K562 (cell line): Measurements from ENCODE around the gene RALA. TPM values are rescaled to one million over a fixed set of nuclear protein-coding genes. Genes with fewer than 3 reads are reported as not detected.

Source experiments
- ATAC-seq: fragments of 200-7000 bp; cut with Tn5 transposase; 3 replicates; pipeline ENCODE4 v1.9.1; 2020; ENCODE audit warnings: moderate library complexity
- BruUV-seq: library from RNA; stranded (reverse); fragments of 400-500 nt; replicated peaks from 2 replicates; lab custom pipeline; 2021; lab: Mats Ljungman, UMichigan
- CTCF ChIA-PET: fragments of 300-600 bp; formaldehyde crosslinking; extraction: SDS; loops from one replicate; lab custom pipeline; 2021; ENCODE audit warnings: low intra/inter-chr PET ratio; lab: Yijun Ruan, JAX
- POLR2A ChIA-PET: fragments of 300-600, 350-650 bp; sonication (Branson Sonifier 250); formaldehyde crosslinking; extraction: SDS; loops from one replicate; lab custom pipeline; 2021; ENCODE audit warnings: antibody characterized with exemption, inconsistent platforms; lab: Yijun Ruan, JAX
- DNase-seq, 4 experiments: peaks; one replicate each; pipeline versions ENCODE4 v3.0.0 to v3.0.0-alpha.2; 2011 to 2018; ENCODE audit warnings: low spot score in 3 of 4, mixed read lengths in 3 of 4; ENCODE audit errors: extremely low read depth in 1 of 4
- FAIRE-seq: peaks from 2 replicates; lab custom pipeline; 2011; peaks lifted over from hg19 to GRCh38; lab: Jason Lieb, UNC
- H2AFZ ChIP-seq: 2 replicates; pipeline ENCODE4 v1.6.0; 2011; ENCODE audit warnings: low read depth, low read length, control low read depth, inconsistent platforms
- H3K27ac ChIP-seq: fragments of 200-600 bp; 3 replicates; pipeline ENCODE4 v1.8.0; 2011; ENCODE audit warnings: low read depth, mild to moderate bottlenecking, control low read depth, inconsistent platforms, low read length, moderate library complexity, mixed read lengths; ENCODE audit errors: extremely low read depth
- H3K27me3 ChIP-seq, 2 experiments: fragments of 300-600 bp in 1 of 2; 2 replicates in 1 of 2; 3 replicates in 1 of 2; pipeline versions ENCODE4 v1.6.0 to v1.8.0; 2011; ENCODE audit warnings: inconsistent platforms in 2 of 2, low read length in 2 of 2, mild to moderate bottlenecking in 1 of 2, mixed read lengths in 1 of 2, moderate library complexity in 1 of 2; ENCODE audit not compliant: control insufficient read depth in 2 of 2, insufficient read depth in 2 of 2
- H3K36me3 ChIP-seq: fragments of 300-600 bp; 3 replicates; pipeline ENCODE4 v1.8.0; 2011; ENCODE audit warnings: mild to moderate bottlenecking, low read length, inconsistent platforms; ENCODE audit not compliant: control insufficient read depth, insufficient read depth
- H3K4me1 ChIP-seq, 2 experiments: fragments of 200-600 bp in 1 of 2; replicated peaks in 1 of 2; 2 replicates in 1 of 2; 3 replicates in 1 of 2; pipeline versions ENCODE4 v1.5.1 to v1.8.0; 2011; ENCODE audit warnings: inconsistent platforms in 2 of 2, low read length in 2 of 2, mild to moderate bottlenecking in 1 of 2, mixed read lengths in 1 of 2, moderate library complexity in 1 of 2; ENCODE audit not compliant: control insufficient read depth in 2 of 2, insufficient read depth in 2 of 2
- H3K4me2 ChIP-seq: 2 replicates; pipeline ENCODE4 v1.6.1; 2011; ENCODE audit warnings: low read length, control low read depth, inconsistent platforms, mixed read lengths; ENCODE audit not compliant: insufficient read depth
- H3K4me3 ChIP-seq: fragments of 200-600 bp; sonication (generic), shearing (Covaris generic); 2 replicates; pipeline ENCODE4 v1.5.1; 2016; ENCODE audit warnings: control low read depth, inconsistent platforms
- H3K79me2 ChIP-seq: fragments of 200-600 bp; 3 replicates; pipeline ENCODE4 v1.8.0; 2011; ENCODE audit warnings: low read length, inconsistent platforms; ENCODE audit not compliant: control insufficient read depth, insufficient read depth
- H3K9ac ChIP-seq, 2 experiments: 2 replicates each; pipeline versions ENCODE4 v1.6.0 to v1.6.1; 2011; ENCODE audit warnings: low read depth in 2 of 2, low read length in 2 of 2, control low read depth in 1 of 2, inconsistent platforms in 1 of 2, mild to moderate bottlenecking in 1 of 2, mixed read lengths in 1 of 2; ENCODE audit not compliant: insufficient read depth in 1 of 2
- H3K9me1 ChIP-seq: one replicate; pipeline ENCODE4 v1.6.0; 2011; ENCODE audit warnings: inconsistent platforms, mild to moderate bottlenecking, low read length, moderate library complexity; ENCODE audit not compliant: control insufficient read depth, insufficient read depth
- H3K9me3 ChIP-seq: replicated peaks from 2 replicates; pipeline ENCODE4 v1.5.1; 2011; ENCODE audit warnings: low read depth, low read length, inconsistent platforms; ENCODE audit not compliant: control insufficient read depth, insufficient read depth
- H4K20me1 ChIP-seq: replicated peaks from 2 replicates; pipeline ENCODE4 v1.6.1; 2011; ENCODE audit warnings: low read length, inconsistent platforms, mixed read lengths; ENCODE audit not compliant: control insufficient read depth, insufficient read depth
- CHD1 ChIP-seq: fragments of 200-600 bp; sonication (generic); IDR thresholded peaks from one replicate; pipeline ENCODE4 v1.6.1; 2012; ENCODE audit warnings: mild to moderate bottlenecking, moderate library complexity, low read length, inconsistent platforms
- CHD4 ChIP-seq: fragments of 200-600 bp; sonication (generic); IDR thresholded peaks from 3 replicates; pipeline ENCODE4 v1.6.1; 2012; ENCODE audit warnings: low read depth, mild to moderate bottlenecking, mixed read lengths, low read length, inconsistent platforms; ENCODE audit not compliant: insufficient read depth, insufficient replicate concordance, poor library complexity, severe bottlenecking
- ZNF184 ChIP-seq: sonication (generic); formaldehyde crosslinking; IDR thresholded peaks from 2 replicates; pipeline ENCODE4 v1.5.0; 2020; ENCODE audit warnings: missing genetic modification reagents
- WGBS: fragments of 100-300 bp; shearing (Covaris generic); methylation state at CpG from one replicate; pipeline ENCODE4 v1.1.6; 2016; ENCODE audit warnings: low coverage, mixed read lengths; ENCODE audit not compliant: insufficient coverage; ENCODE audit errors: missing lambda C conversion rate; 5-methylcytosine and 5-hydroxymethylcytosine counted together
- in situ Hi-C: fragments of 300-500 bp; cut with MboI; formaldehyde crosslinking; loops from 4 replicates; pipeline ENCODE4 v1.15.0; 2018; ENCODE audit warnings: inconsistent platforms, mixed read lengths
- intact Hi-C: fragments of 100-400 bp; cut with micrococcal nuclease; formaldehyde crosslinking; loops from 2 replicates; pipeline ENCODE4 v1.14.2; 2022
- polyA plus RNA-seq, 8 experiments: library from polyadenylated mRNA; depleted of rRNA in 4 of 8; stranded (reverse) in 5 of 8; unstranded in 3 of 8; fragments of >200 nt; fragmentation: Nextera tagmentation in 2 of 8; fragmentation: Illumina TruSeq in 1 of 8; extraction: Ambion mirVana in 2 of 8; extraction: Trizol in 1 of 8; gene quantifications; 2 replicates each; pipeline versions ENCODE4 v1.2.1 to v1.2.3, GENCODE V29; 2011 to 2014; ENCODE audit warnings: inconsistent platforms in 1 of 8, missing spikeins in 1 of 8
- total RNA-seq, 7 experiments: library from RNA; depleted of rRNA in 6 of 7; stranded (reverse); fragments of >200 nt in 6 of 7; fragmentation: Illumina TruSeq in 2 of 7; extraction: Trizol in 2 of 7; gene quantifications; 2 replicates each; pipeline versions ENCODE4 v1.2.1 to v1.2.3, GENCODE V29; 2011 to 2021; ENCODE audit warnings: low replicate concordance in 1 of 7
- TF ChIP-seq, protein P1 (sequence below), 3 experiments: IDR thresholded peaks in 2 of 3; conservative IDR thresholded peaks in 1 of 3; 2 replicates each; pipeline ENCODE4 v1.5.1; 2011 to 2012; ENCODE audit warnings: low read length in 3 of 3, mild to moderate bottlenecking in 3 of 3, control low read depth in 2 of 3, improper control_type of control experiment in 1 of 3, inconsistent platforms in 1 of 3, low read depth in 1 of 3, mixed read lengths in 1 of 3, moderate library complexity in 1 of 3; ENCODE audit not compliant: insufficient read depth in 2 of 3

Gene RALA
- total and polyA plus RNA-seq, 9 of the 15 experiments (the other 6 are each of a cell fraction or from before 2014, with no cell fraction given), result 7.2 to 28.0 (median 25.7) TPM

DNA sequence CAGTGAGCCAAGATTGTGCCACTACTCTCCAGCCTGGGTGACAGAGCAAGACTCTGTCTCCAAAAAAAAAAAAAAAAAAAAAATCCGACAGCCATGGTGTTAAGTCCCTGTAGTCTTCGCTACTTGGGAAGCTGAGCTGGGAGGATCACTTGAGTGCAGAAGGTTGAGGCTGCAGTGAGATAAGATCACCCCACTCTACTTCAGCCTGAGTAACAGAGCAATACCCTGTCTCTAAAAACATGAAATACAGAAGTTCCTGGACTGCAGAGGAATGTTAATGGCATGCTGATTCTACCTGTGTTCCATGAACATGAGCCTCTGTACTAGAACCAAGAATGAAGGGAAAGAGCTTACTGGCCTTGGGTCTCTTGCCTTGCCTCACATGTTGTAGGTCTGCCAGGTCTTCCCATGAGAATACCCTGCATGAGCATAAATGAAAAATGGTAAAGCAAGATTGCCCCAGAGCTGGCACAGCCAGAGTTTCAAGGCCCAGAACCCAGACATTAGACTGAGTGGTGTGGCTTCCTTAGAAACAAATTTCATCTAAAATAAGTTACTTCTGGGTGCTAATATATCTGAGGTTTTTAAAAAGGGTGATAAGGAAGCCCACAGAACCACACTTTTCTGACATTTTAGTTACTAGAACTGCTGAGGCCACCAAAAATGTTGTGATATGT is 48.6 kb upstream of the RALA start (continued):
- TF ChIP-seq, protein P1, sequence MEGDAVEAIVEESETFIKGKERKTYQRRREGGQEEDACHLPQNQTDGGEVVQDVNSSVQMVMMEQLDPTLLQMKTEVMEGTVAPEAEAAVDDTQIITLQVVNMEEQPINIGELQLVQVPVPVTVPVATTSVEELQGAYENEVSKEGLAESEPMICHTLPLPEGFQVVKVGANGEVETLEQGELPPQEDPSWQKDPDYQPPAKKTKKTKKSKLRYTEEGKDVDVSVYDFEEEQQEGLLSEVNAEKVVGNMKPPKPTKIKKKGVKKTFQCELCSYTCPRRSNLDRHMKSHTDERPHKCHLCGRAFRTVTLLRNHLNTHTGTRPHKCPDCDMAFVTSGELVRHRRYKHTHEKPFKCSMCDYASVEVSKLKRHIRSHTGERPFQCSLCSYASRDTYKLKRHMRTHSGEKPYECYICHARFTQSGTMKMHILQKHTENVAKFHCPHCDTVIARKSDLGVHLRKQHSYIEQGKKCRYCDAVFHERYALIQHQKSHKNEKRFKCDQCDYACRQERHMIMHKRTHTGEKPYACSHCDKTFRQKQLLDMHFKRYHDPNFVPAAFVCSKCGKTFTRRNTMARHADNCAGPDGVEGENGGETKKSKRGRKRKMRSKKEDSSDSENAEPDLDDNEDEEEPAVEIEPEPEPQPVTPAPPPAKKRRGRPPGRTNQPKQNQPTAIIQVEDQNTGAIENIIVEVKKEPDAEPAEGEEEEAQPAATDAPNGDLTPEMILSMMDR (IDR thresholded peaks at IDR 0.05 in 2 of 3, conservative IDR thresholded peaks at IDR 0.05 in 1 of 3; ENCODE audit: insufficient read depth in 2 of 3, low read depth in 1 of 3, low read length in 3 of 3), result no peak
- no peak for TF ChIP-seq CHD4

DNA sequence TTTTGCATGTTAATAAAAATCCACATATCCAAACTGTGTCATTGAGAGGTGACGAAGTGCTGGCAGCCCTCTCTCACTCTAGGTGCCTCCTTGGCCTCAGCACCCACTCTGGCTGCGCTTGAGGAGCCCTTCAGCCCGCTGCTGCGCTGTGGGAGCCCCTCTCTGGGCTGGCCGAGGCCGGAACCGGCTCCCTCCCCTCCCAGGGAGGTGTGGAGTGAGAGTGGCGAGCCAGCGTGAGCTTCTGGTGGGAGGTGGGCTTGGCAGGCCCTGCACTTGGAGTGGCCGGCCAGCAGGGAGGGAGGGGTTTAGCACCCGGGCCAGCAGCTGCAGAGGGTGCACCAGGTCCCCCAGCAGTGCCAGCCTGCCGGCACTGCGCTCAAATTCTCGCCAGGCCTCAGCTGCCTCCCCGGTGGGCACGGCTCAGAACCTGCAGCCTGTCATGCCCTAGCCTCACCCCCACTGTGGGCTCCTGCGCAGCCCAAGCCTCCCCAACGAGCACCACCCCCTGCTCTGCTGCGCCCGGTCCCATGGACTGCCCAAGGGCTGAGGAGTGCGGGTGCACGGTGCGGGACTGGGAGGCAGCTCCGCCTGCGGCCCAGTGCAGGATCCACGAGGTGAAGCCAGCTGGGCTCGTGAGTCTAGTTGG is 46.0 kb upstream of the RALA start:
- no peak for ATAC-seq
- H3K4me3 ChIP-seq, result no peak overlapping the region
- H4K20me1 ChIP-seq, result no peaks in the 10 kb centered on the region
- no peak for FAIRE-seq
- 91% methylated on average over 22 of the region's 27 CpGs for WGBS
- TF ChIP-seq CHD1 (no peak), ZNF184 (0 out of 2 replicates have a peak, but pooled peaks have one; percentile 8)
- no peak overlapping the region for H3K4me2 ChIP-seq
- no peak overlapping the region for H2AFZ ChIP-seq
- intact Hi-C loops, result no loop called here
- H3K27ac ChIP-seq, result no peak overlapping the region
- no peaks in the 10 kb centered on the region for H3K9me1 ChIP-seq
- no TSS peak for BruUV-seq
- H3K4me1 ChIP-seq, result peaks cover 0 to 2% of the 10 kb centered on the region in 2 experiments; a peak in 1 of 5 replicates
- H3K27me3 ChIP-seq, result no peaks in the 10 kb centered on the region
- H3K36me3 ChIP-seq, result peaks cover 11% of the 10 kb centered on the region
- H3K79me2 ChIP-seq, result no peaks in the 10 kb centered on the region
- CTCF ChIA-PET, result interaction anchor here (0.8 kb wide), 1 partner anchor 170 kb away, joined by 4 read pairs; no protein-coding TSS in a partner anchor
- no peaks in the 10 kb centered on the region; the same call in 1 of the 2 replicates for H3K9me3 ChIP-seq
- in situ Hi-C loops, result no loop called here
- POLR2A ChIA-PET, result no interaction called here
- no peak overlapping the region for H3K9ac ChIP-seq
- DNase-seq, result no peak
